ENCODE measurements around the gene CATSPER4. TPM values are rescaled to one million over a fixed set of nuclear protein-coding genes. Genes with fewer than 3 reads are reported as not detected.

Gene CATSPER4
- total RNA-seq, 1 donor from 2014 or later: not detected

- DNase-seq (ENCODE audit: extremely low spot score in 2 of 2): no peak
- H3K4me1 ChIP-seq: peaks cover 12% of the 10 kb centered on the region
- no peak for TF ChIP-seq POLR2A (IDR thresholded peaks at IDR 0.05)
- TF ChIP-seq POLR2AphosphoS5 (IDR thresholded peaks at IDR 0.05; ENCODE audit: insufficient read depth in 1 of 2, low read depth in 1 of 2): no peak
- TF ChIP-seq CTCF (IDR thresholded peaks at IDR 0.05): no peak
- H3K4me3 ChIP-seq: no peak overlapping the region
- H3K9me3 ChIP-seq: no peaks in the 10 kb centered on the region
- intact Hi-C loops (cut with DNase I): no loop called here
- H3K27me3 ChIP-seq: no peaks in the 10 kb centered on the region
- no peaks in the 10 kb centered on the region for H3K36me3 ChIP-seq
- H3K27ac ChIP-seq: no peak overlapping the region
These were observed 10.3 kb upstream of the CATSPER4 start for GRCh38 chr1:26180010-26180506.

DNA sequence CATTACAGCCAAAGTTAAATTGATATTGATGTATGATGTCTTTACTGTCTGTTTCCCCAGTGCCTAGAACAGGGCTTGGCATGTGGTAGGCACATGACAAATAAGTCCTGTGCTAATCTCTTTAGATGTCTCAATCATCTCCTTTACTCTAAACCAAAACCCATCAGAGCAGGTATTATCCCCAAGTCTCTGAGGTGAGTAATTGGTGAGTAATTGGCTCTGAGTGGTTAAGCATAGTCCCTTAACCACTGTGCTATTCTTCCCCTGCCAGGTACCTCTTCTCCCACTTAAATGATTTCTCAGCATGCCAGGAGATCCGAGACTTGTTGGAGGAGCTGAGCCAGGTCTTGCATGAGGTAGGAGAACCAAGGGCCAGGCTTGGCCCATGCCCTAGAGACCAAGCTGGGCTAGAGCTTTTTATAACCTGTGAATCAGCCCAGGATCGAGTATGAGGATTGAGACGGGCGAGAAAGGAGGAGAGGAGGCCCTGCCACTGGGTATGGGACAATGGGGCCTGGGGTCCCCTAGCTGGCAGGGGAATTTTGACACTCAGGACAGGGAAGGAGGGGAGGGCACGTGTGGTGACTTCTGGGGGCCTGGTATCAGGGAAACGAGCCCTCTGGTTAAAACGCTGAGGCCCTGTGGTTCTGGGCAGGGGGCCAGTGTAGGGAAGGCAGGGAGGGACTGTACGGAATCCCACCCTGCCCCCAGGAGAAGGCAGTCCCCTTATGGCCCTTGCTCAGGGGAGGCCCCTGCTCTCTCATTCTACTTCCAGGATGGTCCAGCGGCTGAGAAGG is 8.6 kb upstream of the CATSPER4 start:
- peak in 1 of 2 donors; percentile 87 for TF ChIP-seq POLR2AphosphoS5 (IDR thresholded peaks at IDR 0.05; ENCODE audit: insufficient read depth in 1 of 2, low read depth in 1 of 2)
- TF ChIP-seq CTCF (IDR thresholded peaks at IDR 0.05): no peak
- TF ChIP-seq POLR2A (IDR thresholded peaks at IDR 0.05): no peak
- peaks cover 12% of the 10 kb centered on the region for H3K4me1 ChIP-seq
- peak overlapping the region; percentile 18 for H3K27ac ChIP-seq
- intact Hi-C loops (cut with DNase I): no loop called here
- H3K27me3 ChIP-seq: no peaks in the 10 kb centered on the region
- no peak overlapping the region for H3K4me3 ChIP-seq
- no peaks in the 10 kb centered on the region for H3K9me3 ChIP-seq
- no peak for DNase-seq (ENCODE audit: extremely low spot score in 2 of 2)
- no peaks in the 10 kb centered on the region for H3K36me3 ChIP-seq

- no peak for TF ChIP-seq POLR2A (IDR thresholded peaks at IDR 0.05)
- TF ChIP-seq POLR2AphosphoS5 (IDR thresholded peaks at IDR 0.05; ENCODE audit: insufficient read depth in 1 of 2, low read depth in 1 of 2): no peak
- no peak for TF ChIP-seq CTCF (IDR thresholded peaks at IDR 0.05)
- H3K27me3 ChIP-seq: no peaks in the 10 kb centered on the region
- H3K4me1 ChIP-seq: peaks cover 12% of the 10 kb centered on the region
- no peak for DNase-seq (ENCODE audit: extremely low spot score in 2 of 2)
- H3K36me3 ChIP-seq: no peaks in the 10 kb centered on the region
- no peaks in the 10 kb centered on the region for H3K9me3 ChIP-seq
- H3K27ac ChIP-seq: peak overlapping the region; percentile 18
- H3K4me3 ChIP-seq: no peak overlapping the region
- intact Hi-C loops (cut with DNase I): no loop called here
These were observed 8.1 kb upstream of the CATSPER4 start for GRCh38 chr1:26182383-26182696.

DNA sequence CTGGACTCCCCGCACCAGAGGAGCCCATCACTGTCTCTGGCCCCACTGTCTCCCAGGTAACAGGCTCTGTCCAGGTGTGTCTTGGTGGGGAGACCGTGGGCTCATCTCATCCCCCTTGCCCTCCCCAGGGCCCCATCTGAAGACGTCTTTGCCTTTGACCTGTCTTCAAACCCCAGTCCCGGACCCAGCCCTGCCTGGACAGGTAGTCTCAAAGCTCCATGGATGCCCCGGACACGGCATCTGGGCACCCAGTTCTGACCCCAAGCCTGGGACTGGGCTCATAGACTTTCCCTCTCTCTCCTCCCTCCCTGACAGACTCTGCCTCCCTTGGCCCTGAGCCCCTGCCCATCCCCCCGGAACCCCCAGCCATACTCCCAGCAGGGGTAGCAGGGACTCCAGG is 6.3 kb upstream of the CATSPER4 start:
- Histone ChIP-seq H3K4me3 (no peak overlapping the region), H3K36me3 (no peaks in the 10 kb centered on the region), H3K9me3 (no peaks in the 10 kb centered on the region), H3K4me1 (peaks cover 6% of the 10 kb centered on the region), H3K27me3 (no peaks in the 10 kb centered on the region), H3K27ac (no peak overlapping the region)
- no peak for DNase-seq (ENCODE audit: extremely low spot score in 2 of 2)
- TF ChIP-seq POLR2A (IDR thresholded peaks at IDR 0.05): no peak
- TF ChIP-seq POLR2AphosphoS5 (IDR thresholded peaks at IDR 0.05; ENCODE audit: insufficient read depth in 1 of 2, low read depth in 1 of 2): no peak
- no peak for TF ChIP-seq CTCF (IDR thresholded peaks at IDR 0.05)
- intact Hi-C loops (cut with DNase I): no loop called here

- intact Hi-C loops (cut with DNase I): no loop called here
- Histone ChIP-seq H3K27me3 (no peaks in the 10 kb centered on the region), H3K27ac (no peak overlapping the region), H3K36me3 (no peaks in the 10 kb centered on the region), H3K9me3 (no peaks in the 10 kb centered on the region), H3K4me3 (no peak overlapping the region), H3K4me1 (peaks cover 6% of the 10 kb centered on the region)
- no peak for TF ChIP-seq CTCF (IDR thresholded peaks at IDR 0.05)
- TF ChIP-seq POLR2AphosphoS5 (IDR thresholded peaks at IDR 0.05; ENCODE audit: insufficient read depth in 1 of 2, low read depth in 1 of 2): no peak
- no peak for TF ChIP-seq POLR2A (IDR thresholded peaks at IDR 0.05)
- DNase-seq (ENCODE audit: extremely low spot score in 2 of 2): no peak
These were observed 5.5 kb upstream of the CATSPER4 start for GRCh38 chr1:26184883-26185282.

Data from vagina (tissue), 2 donors.